ENCODE results near the gene FUT8. TPM values are rescaled to one million over a fixed set of nuclear protein-coding genes. Genes with fewer than 3 reads are reported as not detected.

FUT8 gene
- total RNA-seq (2014; rRNA removed; shearing (Covaris generic)) = 28.9 and 39.5 TPM in 2 replicates

- peak; percentile 95 for DNase-seq (ENCODE audit: low spot score)
Observed at GRCh38 chr14:65412032-65412846, at the start of gene FUT8. Gene FUT8, plus strand, starts transcription at chr14:65412730. Its CDS starts 148,834 bp downstream, at chr14:65561564.

- DNase-seq (ENCODE audit: low spot score) = no peak
Observed at GRCh38 chr14:65366802-65367565, 45.5 kb upstream of the FUT8 start.

- no peak for DNase-seq (ENCODE audit: low spot score)
Observed at GRCh38 chr14:65369560-65369959, 43.0 kb upstream of the FUT8 start.

- no peak for DNase-seq (ENCODE audit: low spot score)
Observed at GRCh38 chr14:65370801-65371248, 41.7 kb upstream of the FUT8 start.

- DNase-seq (ENCODE audit: low spot score) = no peak
Observed at GRCh38 chr14:65371784-65372183, 40.7 kb upstream of the FUT8 start.

- no peak for DNase-seq (ENCODE audit: low spot score)
Observed at GRCh38 chr14:65373016-65373670, 39.4 kb upstream of the FUT8 start.

- DNase-seq (ENCODE audit: low spot score) = no peak
Observed at GRCh38 chr14:65373671-65374039, 38.9 kb upstream of the FUT8 start.

GRCh38 chr14:65377576-65377975 is 35.0 kb upstream of the FUT8 start:
- DNase-seq (ENCODE audit: low spot score) = no peak

- no peak for DNase-seq (ENCODE audit: low spot score)
Observed at GRCh38 chr14:65382586-65382985, 29.9 kb upstream of the FUT8 start.

- no peak for DNase-seq (ENCODE audit: low spot score)
Observed at GRCh38 chr14:65387171-65387570, 25.4 kb upstream of the FUT8 start.

GRCh38 chr14:65387628-65388027 is 24.9 kb upstream of the FUT8 start:
- no peak for DNase-seq (ENCODE audit: low spot score)

GRCh38 chr14:65392296-65392695 is 20.2 kb upstream of the FUT8 start:
- DNase-seq (ENCODE audit: low spot score) = no peak

GRCh38 chr14:65396082-65396910 is 16.2 kb upstream of the FUT8 start:
- no peak for DNase-seq (ENCODE audit: low spot score)

GRCh38 chr14:65403231-65403630 is 9.3 kb upstream of the FUT8 start:
- no peak for DNase-seq (ENCODE audit: low spot score)

- no peak for DNase-seq (ENCODE audit: low spot score)
Observed at GRCh38 chr14:65408113-65408512, 4.4 kb upstream of the FUT8 start.

- no peak for DNase-seq (ENCODE audit: low spot score)
Observed at GRCh38 chr14:65410640-65411039, 1.9 kb upstream of the FUT8 start.

GRCh38 chr14:65411656-65412031 is 886 bp upstream of the FUT8 start:
- peak; percentile 89 for DNase-seq (ENCODE audit: low spot score)

- peak; percentile 61 for DNase-seq (ENCODE audit: low spot score)
Observed at GRCh38 chr14:65412856-65413738, 567 bp downstream of the FUT8 start.

- DNase-seq (ENCODE audit: low spot score) = no peak
Observed at GRCh38 chr14:65413739-65414045, 1.2 kb downstream of the FUT8 start.

GRCh38 chr14:65414961-65415589 is 2.5 kb downstream of the FUT8 start:
- peak; percentile 7 for DNase-seq (ENCODE audit: low spot score)

Data from H4 (cell line).